Type B pancreatic cell (in vitro differentiated cells): ENCODE data around the gene POLE. TPM values are rescaled to one million over a fixed set of nuclear protein-coding genes. Genes with fewer than 3 reads are reported as not detected.
A peak's percentile ranks its signal among the peaks of the same experiment; 100 is the strongest.

Source experiments
- DNase-seq: peaks from one replicate; pipeline ENCODE4 v3.0.0; 2021; ENCODE audit warnings: mixed read lengths; ENCODE audit not compliant: unreplicated experiment; ENCODE audit errors: extremely low spot score
- H3K27ac Mint-ChIP-seq: 2 replicates; pipeline ENCODE4 v1.8.0; 2021; ENCODE audit warnings: mild to moderate bottlenecking, mixed read lengths
- H3K27me3 Mint-ChIP-seq: 2 replicates; pipeline ENCODE4 v1.8.0; 2021; ENCODE audit warnings: mixed read lengths
- H3K36me3 Mint-ChIP-seq: 2 replicates; pipeline ENCODE4 v1.8.0; 2021; ENCODE audit warnings: mixed read lengths
- H3K4me1 Mint-ChIP-seq: one replicate; pipeline ENCODE4 v1.8.0; 2021; ENCODE audit warnings: mixed read lengths; ENCODE audit not compliant: unreplicated experiment
- H3K4me3 Mint-ChIP-seq: 2 replicates; pipeline ENCODE4 v1.8.0; 2021; ENCODE audit warnings: mild to moderate bottlenecking, mixed read lengths
- H3K9me3 Mint-ChIP-seq: 2 replicates; pipeline ENCODE4 v1.8.0; 2021; ENCODE audit warnings: mixed read lengths
- total RNA-seq: library from RNA; stranded (reverse); gene quantifications from 2 replicates; pipeline ENCODE4 v1.2.1, GENCODE V29; 2021; ENCODE audit warnings: low replicate concordance
- TF ChIP-seq, protein P1 (sequence below): fragments of 200-600 bp; sonication (generic); conservative IDR thresholded peaks from 2 replicates; pipeline ENCODE4 v1.5.0; 2021; ENCODE audit warnings: antibody characterized with exemption, mild to moderate bottlenecking

The POLE gene
- total RNA-seq, 1 donor from 2014 or later = 113 TPM

- Mint-ChIP-seq H3K9me3 (no peaks in the 10 kb centered on the region), H3K27ac (peak overlapping the region; percentile 79), H3K36me3 (peaks cover 16% of the 10 kb centered on the region), H3K4me3 (peak overlapping the region; percentile 81), H3K4me1 (peaks cover 22% of the 10 kb centered on the region), H3K27me3 (no peaks in the 10 kb centered on the region)
- DNase-seq = no peak
- TF ChIP-seq, protein P1, sequence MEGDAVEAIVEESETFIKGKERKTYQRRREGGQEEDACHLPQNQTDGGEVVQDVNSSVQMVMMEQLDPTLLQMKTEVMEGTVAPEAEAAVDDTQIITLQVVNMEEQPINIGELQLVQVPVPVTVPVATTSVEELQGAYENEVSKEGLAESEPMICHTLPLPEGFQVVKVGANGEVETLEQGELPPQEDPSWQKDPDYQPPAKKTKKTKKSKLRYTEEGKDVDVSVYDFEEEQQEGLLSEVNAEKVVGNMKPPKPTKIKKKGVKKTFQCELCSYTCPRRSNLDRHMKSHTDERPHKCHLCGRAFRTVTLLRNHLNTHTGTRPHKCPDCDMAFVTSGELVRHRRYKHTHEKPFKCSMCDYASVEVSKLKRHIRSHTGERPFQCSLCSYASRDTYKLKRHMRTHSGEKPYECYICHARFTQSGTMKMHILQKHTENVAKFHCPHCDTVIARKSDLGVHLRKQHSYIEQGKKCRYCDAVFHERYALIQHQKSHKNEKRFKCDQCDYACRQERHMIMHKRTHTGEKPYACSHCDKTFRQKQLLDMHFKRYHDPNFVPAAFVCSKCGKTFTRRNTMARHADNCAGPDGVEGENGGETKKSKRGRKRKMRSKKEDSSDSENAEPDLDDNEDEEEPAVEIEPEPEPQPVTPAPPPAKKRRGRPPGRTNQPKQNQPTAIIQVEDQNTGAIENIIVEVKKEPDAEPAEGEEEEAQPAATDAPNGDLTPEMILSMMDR = no peak
These were observed 1.7 kb downstream of the POLE start for GRCh38 chr12:132685400-132685799.

- DNase-seq = no peak
- H3K9me3 Mint-ChIP-seq = no peaks in the 10 kb centered on the region
- H3K27ac Mint-ChIP-seq = no peak overlapping the region
- no peaks in the 10 kb centered on the region for H3K27me3 Mint-ChIP-seq
- H3K4me3 Mint-ChIP-seq = no peak overlapping the region
- peaks cover 39% of the 10 kb centered on the region for H3K36me3 Mint-ChIP-seq
- H3K4me1 Mint-ChIP-seq = peaks cover 7% of the 10 kb centered on the region
- TF ChIP-seq, protein P1 = no peak
These were observed 9.7 kb downstream of the POLE start for GRCh38 chr12:132677492-132677891.

GRCh38 chr12:132675757-132676432 is 11.2 kb downstream of the POLE start:
- DNase-seq = no peak
- Mint-ChIP-seq H3K4me1 (peaks cover 5% of the 10 kb centered on the region), H3K4me3 (no peak overlapping the region), H3K9me3 (no peaks in the 10 kb centered on the region), H3K36me3 (peaks cover 44% of the 10 kb centered on the region), H3K27me3 (no peaks in the 10 kb centered on the region), H3K27ac (no peak overlapping the region)
- TF ChIP-seq, protein P1 = no peak

- no peaks in the 10 kb centered on the region for H3K4me1 Mint-ChIP-seq
- TF ChIP-seq, protein P1 = no peak
- no peak overlapping the region for H3K4me3 Mint-ChIP-seq
- H3K27me3 Mint-ChIP-seq = no peaks in the 10 kb centered on the region
- H3K9me3 Mint-ChIP-seq = no peaks in the 10 kb centered on the region
- no peak for DNase-seq
- H3K36me3 Mint-ChIP-seq = peaks cover 34% of the 10 kb centered on the region
- no peak overlapping the region for H3K27ac Mint-ChIP-seq
These were observed 12.6 kb downstream of the POLE start for GRCh38 chr12:132674561-132674960.

GRCh38 chr12:132673288-132674179 is 13.6 kb downstream of the POLE start:
- DNase-seq = no peak
- no peak overlapping the region for H3K27ac Mint-ChIP-seq
- no peak overlapping the region for H3K4me3 Mint-ChIP-seq
- H3K36me3 Mint-ChIP-seq = peaks cover 28% of the 10 kb centered on the region
- no peaks in the 10 kb centered on the region for H3K27me3 Mint-ChIP-seq
- no peaks in the 10 kb centered on the region for H3K9me3 Mint-ChIP-seq
- TF ChIP-seq, protein P1 = no peak
- no peaks in the 10 kb centered on the region for H3K4me1 Mint-ChIP-seq
